ENCODE measurements around the gene RPA3. TPM values are rescaled to one million over a fixed set of nuclear protein-coding genes. Genes with fewer than 3 reads are reported as not detected.

Gene RPA3
- total and polyA plus RNA-seq, 2 of the 13 experiments (the other 11 are each of a cell fraction or from before 2014, with no cell fraction given), result 38.3 to 154 TPM

DNA sequence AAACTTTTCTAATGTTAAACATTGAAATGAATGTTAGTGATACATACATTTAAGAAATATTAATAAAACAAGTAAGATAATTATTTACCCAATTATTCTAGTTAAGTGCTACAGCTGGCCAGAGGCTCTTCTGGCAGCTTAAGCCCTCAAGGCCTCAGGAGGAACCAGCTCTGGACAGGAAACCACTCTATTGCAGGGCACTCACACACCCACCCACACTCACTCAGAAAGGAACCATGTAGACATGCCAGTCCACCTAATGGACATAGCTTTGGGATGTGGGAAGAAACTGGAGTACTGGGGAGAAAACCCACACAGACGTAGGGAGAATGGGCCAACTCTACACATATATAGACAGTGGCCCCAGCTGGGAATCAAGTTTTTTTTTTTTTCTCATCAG is 49.7 kb downstream of the RPA3 start:
- Histone ChIP-seq H3K4me1 (ENCODE audit: insufficient read depth, low read length) (0 out of 2 replicates have a peak, but pooled peaks cover 6% of the 10 kb centered on the region), H4K20me1 (ENCODE audit: insufficient read depth, low read length) (no peaks in the 10 kb centered on the region), H2AFZ (ENCODE audit: low read length) (no peak overlapping the region), H3K4me2 (ENCODE audit: low read depth, low read length) (no peak overlapping the region), H3K79me2 (ENCODE audit: insufficient read depth, low read length) (peaks cover 4% of the 10 kb centered on the region), H3K27ac (ENCODE audit: extremely low read length, insufficient read depth, low read length) (no peak overlapping the region), H3K9me3 (ENCODE audit: low read length) (no peaks in the 10 kb centered on the region), H3K9ac (ENCODE audit: insufficient read depth, low read depth, low read length) (no peak overlapping the region), H3K4me3 (replicated peaks in 1 of 3; ENCODE audit: insufficient read depth in 1 of 3, low read depth in 2 of 3, low read length in 3 of 3) (no peak overlapping the region), H3K27me3 (ENCODE audit: control insufficient read depth in 1 of 2, insufficient read depth in 2 of 2, low read length in 2 of 2) (no peaks in the 10 kb centered on the region), H3K36me3 (replicated peaks in 1 of 2; ENCODE audit: control insufficient read depth in 1 of 2, insufficient read depth in 2 of 2, low read length in 2 of 2) (no peaks in the 10 kb centered on the region)
- ATAC-seq (no peak), FAIRE-seq (no peak), DNase-seq (ENCODE audit: low spot score) (no peak)
- in situ Hi-C loops (cut with HindIII; ENCODE audit: extremely low pct_ligation_motif_present, low pct_unique_long_range_greater_than_20kb), result loop anchor here (25.0 kb wide), 1 partner anchor 544 kb away; no protein-coding TSS in a partner anchor
- 95% methylated on average over 1 of the region's 1 CpG for WGBS (ENCODE audit: low lambda C conversion rate)
- CTCF ChIA-PET (ENCODE audit: low intra/inter-chr PET ratio, low total read pairs), result no interaction called here
- intact Hi-C loops (cut with micrococcal nuclease; ENCODE audit: unreplicated experiment), result no loop called here
- TF ChIP-seq RXRB (CRISPR knock-in tag; IDR thresholded peaks at IDR 0.05; ENCODE audit: borderline replicate concordance), result no peak
- TF ChIP-seq ZBTB42 (CRISPR knock-in tag; IDR thresholded peaks at IDR 0.05), result no peak
- POLR2A ChIA-PET, result no interaction called here
- BruUV-seq (replicated peaks), result no TSS peak

GRCh38 chr7:7667187-7667586 is 51.2 kb downstream of the RPA3 start:
- FAIRE-seq, result no peak

More at GRCh38 chr7:7667187-7667586, 51.2 kb downstream of the RPA3 start:
- BruUV-seq (replicated peaks), result no TSS peak
- H3K9ac ChIP-seq (ENCODE audit: insufficient read depth, low read depth, low read length), result no peak overlapping the region
- H3K36me3 ChIP-seq (replicated peaks in 1 of 2; ENCODE audit: control insufficient read depth in 1 of 2, insufficient read depth in 2 of 2, low read length in 2 of 2), result no peaks in the 10 kb centered on the region
- no peaks in the 10 kb centered on the region for H4K20me1 ChIP-seq (ENCODE audit: insufficient read depth, low read length)
- TF ChIP-seq KLF11 (CRISPR knock-in tag; IDR thresholded peaks at IDR 0.05), result no peak
- no peak for TF ChIP-seq KDM2A (CRISPR knock-in tag; IDR thresholded peaks at IDR 0.05; ENCODE audit: borderline replicate concordance, low read depth)
- no peak overlapping the region for H2AFZ ChIP-seq (ENCODE audit: low read length)
- H3K4me1 ChIP-seq (ENCODE audit: insufficient read depth, low read length), result 0 out of 2 replicates have a peak, but pooled peaks cover 6% of the 10 kb centered on the region
- no peak overlapping the region for H3K4me2 ChIP-seq (ENCODE audit: low read depth, low read length)
- in situ Hi-C loops (cut with HindIII; ENCODE audit: extremely low pct_ligation_motif_present, low pct_unique_long_range_greater_than_20kb) (loop anchor here (25.0 kb wide), 1 partner anchor 545 kb away; no protein-coding TSS in a partner anchor), intact Hi-C loops (cut with micrococcal nuclease; ENCODE audit: unreplicated experiment) (no loop called here)
- ATAC-seq (no peak), DNase-seq (ENCODE audit: low spot score) (no peak)
- H3K9me3 ChIP-seq (ENCODE audit: low read length), result no peaks in the 10 kb centered on the region
- peaks cover 7% of the 10 kb centered on the region for H3K79me2 ChIP-seq (ENCODE audit: insufficient read depth, low read length)
- H3K27me3 ChIP-seq (ENCODE audit: control insufficient read depth in 1 of 2, insufficient read depth in 2 of 2, low read length in 2 of 2), result no peaks in the 10 kb centered on the region
- 96% methylated on average over 2 of the region's 2 CpGs for WGBS (ENCODE audit: low lambda C conversion rate)
- POLR2A ChIA-PET, result no interaction called here
- CTCF ChIA-PET (ENCODE audit: low intra/inter-chr PET ratio, low total read pairs), result no interaction called here
- no peak overlapping the region for H3K4me3 ChIP-seq (replicated peaks in 1 of 3; ENCODE audit: insufficient read depth in 1 of 3, low read depth in 2 of 3, low read length in 3 of 3)
- no peak overlapping the region for H3K27ac ChIP-seq (ENCODE audit: extremely low read length, insufficient read depth, low read length)

Measured in HepG2 (cell line).